Myometrial cell (primary cell): ENCODE data around the gene CUL1. TPM values are rescaled to one million over a fixed set of nuclear protein-coding genes. Genes with fewer than 3 reads are reported as not detected.

ENCODE experiments used
- total RNA-seq: library from RNA; depleted of rRNA; stranded (reverse); fragments of >200 nt; gene quantifications from 2 replicates; pipeline ENCODE4 v1.2.3, GENCODE V29; 2015

Gene CUL1
- total RNA-seq: 49.3 and 58.0 TPM in 2 replicates

GRCh38 chr7:148698397-148699023 is at the start of gene CUL1:
TSS of gene CUL1 (plus strand) at chr7:148698903. CDS start at chr7:148730123, 31,220 bp downstream.

Other genes with a start within 250 kb of the CUL1 start
- gene C7orf33, start 108.1 kb upstream of the CUL1 start, total RNA-seq: not detected in 2 replicates
- gene EZH2, start 185.4 kb downstream of the CUL1 start, total RNA-seq: 7.8 and 11.8 TPM in 2 replicates